Ovary (tissue), 9 donors: ENCODE data around the gene NKAIN2. TPM values are rescaled to one million over a fixed set of nuclear protein-coding genes. Genes with fewer than 3 reads are reported as not detected.
"Not testable (repeated sequence)": the region's sequence is repeated elsewhere in the genome, so short reads cannot be mapped to it uniquely, and the experiment has no call there.

Source experiments
- DNase-seq, 5 donors: peaks; one replicate each; pipeline ENCODE4 v3.0.0-alpha.2; 2019 to 2020
- H3K27ac ChIP-seq, 2 donors: fragments of 200-600 bp; one replicate each; pipeline versions ENCODE4 v1.5.1 to v1.8.0; 2019 to 2022
- H3K27me3 ChIP-seq: fragments of 200-600 bp; one replicate; pipeline ENCODE4 v1.8.0; 2022
- H3K36me3 ChIP-seq: fragments of 200-600 bp; sonication (generic); one replicate; pipeline ENCODE4 v1.5.1; 2019
- H3K4me1 ChIP-seq: one replicate; pipeline ENCODE4 v1.8.1; 2013; ENCODE audit warnings: mild to moderate bottlenecking, moderate library complexity; ENCODE audit not compliant: insufficient read depth
- H3K4me3 ChIP-seq: fragments of 200-600 bp; sonication (generic); one replicate; pipeline ENCODE4 v1.5.1; 2017
- H3K9me3 ChIP-seq, 2 donors: fragments of 200-600 bp in 1 of 2; sonication (generic) in 1 of 2; one replicate each; pipeline versions ENCODE4 v1.5.1 to v1.8.1; 2013 to 2019; ENCODE audit warnings: mild to moderate bottlenecking in 1 of 2, moderate library complexity in 1 of 2
- CTCF ChIP-seq, 3 donors: fragments of 450-650 bp in 2 of 3; fragments of 200-600 bp in 1 of 3; IDR thresholded peaks; one replicate each; pipeline versions ENCODE4 v1.5.1 to v1.8.0; 2016 to 2022; ENCODE audit warnings: antibody characterized with exemption in 3 of 3, mild to moderate bottlenecking in 1 of 3
- EP300 ChIP-seq: sonication (generic); formaldehyde crosslinking; IDR thresholded peaks from one replicate; pipeline ENCODE4 v1.6.1; 2017; ENCODE audit warnings: antibody characterized with exemption
- POLR2A ChIP-seq: fragments of 450-650 bp; IDR thresholded peaks from one replicate; pipeline ENCODE4 v1.6.1; 2017; ENCODE audit warnings: antibody characterized with exemption, mild to moderate bottlenecking, moderate library complexity
- WGBS, 3 donors: extraction: QIAGEN DNeasy Blood & Tissue Kit in 1 of 3; methylation state at CpG; one replicate each; pipeline versions ENCODE4 v1.1.5 to v1.1.7; 2013 to 2017; 5-methylcytosine and 5-hydroxymethylcytosine counted together
- intact Hi-C, 4 donors: fragments of 100-400 bp; cut with DNase I; formaldehyde crosslinking; loops; one replicate each; pipeline versions ENCODE4 v1.11.0 to v1.15.1; 2022 to 2023
- polyA plus RNA-seq, 2 donors: library from polyadenylated mRNA; stranded (reverse); fragments of 200-250 nt in 1 of 2; fragments of 350-450 nt in 1 of 2; fragmentation: Illumina TruSeq in 1 of 2; extraction: RNeasy Lipid Tissue Mini Kit (QIAGEN cat#74804) in 1 of 2; gene quantifications; one replicate each; pipeline ENCODE4 v1.2.3, GENCODE V29; 2013 to 2014
- total RNA-seq, 7 donors: library from RNA; depleted of rRNA in 2 of 7; stranded (reverse); fragments of >200 nt in 2 of 7; fragmentation: NEBNext Ultra II Directional in 3 of 7; extraction: Animal tissue kit (Norgen Biotek cat#: 25700) in 3 of 7; gene quantifications; one replicate each; pipeline versions ENCODE4 v1.1.0 to v1.2.4, GENCODE V29; 2016 to 2023
- donor health status: DM: no; HTN: no; CAD: no; lungs with moderate emphysema.
- donor health status: DM: no; HTN: no; CAD: no.
- donor health status: Bipolar disorder and iron deficiency.
- donor health status: DM: yes; HTN: yes; CAD: no.
- donor health status: DM: no; HTN: no; CAD: no.
- donor health status: DM: yes; HTN: yes; CAD: no.

Gene NKAIN2
- total and polyA plus RNA-seq, 9 donors = 0.13 to 1.0 (median 0.40) TPM; not detected in 4

- Histone ChIP-seq H3K4me1 (no peaks in the 10 kb centered on the region), H3K9me3 (no peaks in the 10 kb centered on the region), H3K4me3 (no peak overlapping the region), H3K27me3 (no peaks in the 10 kb centered on the region), H3K36me3 (no peaks in the 10 kb centered on the region), H3K27ac (no peak overlapping the region)
- no peak for DNase-seq
- 92 to 96% (median 92%) methylated on average over 2 of the region's 2 CpGs for WGBS, 3 donors
- intact Hi-C loops = no loop called here
- TF ChIP-seq POLR2A (no peak), CTCF (IDR thresholded peaks at IDR 0.05) (no peak), EP300 (no peak)
Measured at GRCh38 chr6:124459268-124459667, 655.6 kb downstream of the NKAIN2 start.

- intact Hi-C loops = no loop called here
- no peak overlapping the region for H3K27ac ChIP-seq
- WGBS, 3 donors = 66 to 89% (median 76%) methylated on average over 3 of the region's 3 CpGs
- TF ChIP-seq CTCF (IDR thresholded peaks at IDR 0.05) = no peak
- TF ChIP-seq POLR2A = no peak
- TF ChIP-seq EP300 = no peak
- no peaks in the 10 kb centered on the region for H3K4me1 ChIP-seq
- H3K9me3 ChIP-seq = no peaks in the 10 kb centered on the region
- H3K4me3 ChIP-seq = no peak overlapping the region
- no peak for DNase-seq
- H3K36me3 ChIP-seq = no peaks in the 10 kb centered on the region
- H3K27me3 ChIP-seq = no peaks in the 10 kb centered on the region
Measured at GRCh38 chr6:124462750-124463149, 659.1 kb downstream of the NKAIN2 start.

- Histone ChIP-seq H3K9me3 (no peaks in the 10 kb centered on the region), H3K4me1 (no peaks in the 10 kb centered on the region), H3K27ac (no peak overlapping the region), H3K4me3 (no peak overlapping the region), H3K27me3 (no peaks in the 10 kb centered on the region), H3K36me3 (no peaks in the 10 kb centered on the region)
- intact Hi-C loops = no loop called here
- DNase-seq = no peak
- WGBS, 3 donors = 79 to 85% (median 79%) methylated on average over 3 of the region's 3 CpGs
- TF ChIP-seq EP300 = no peak
- TF ChIP-seq CTCF (IDR thresholded peaks at IDR 0.05) = no peak
- TF ChIP-seq POLR2A = no peak
Measured at GRCh38 chr6:124463271-124463670, 659.6 kb downstream of the NKAIN2 start.

- H3K4me1 ChIP-seq, H3K36me3 ChIP-seq, H3K4me3 ChIP-seq, H3K27me3 ChIP-seq, DNase-seq, intact Hi-C loops, H3K9me3 ChIP-seq, H3K27ac ChIP-seq: not testable (repeated sequence)
- 81 to 92% (median 91%) methylated on average over 2 of the region's 2 CpGs for whole genome bisulfite sequencing, 3 donors
Measured at GRCh38 chr6:124464600-124464999, 660.9 kb downstream of the NKAIN2 start.

- no peaks in the 10 kb centered on the region for H3K4me1 ChIP-seq
- TF ChIP-seq EP300 (no peak), POLR2A (no peak), CTCF (IDR thresholded peaks at IDR 0.05) (no peak)
- no peaks in the 10 kb centered on the region for H3K9me3 ChIP-seq
- intact Hi-C loops = no loop called here
- H3K36me3 ChIP-seq = no peaks in the 10 kb centered on the region
- WGBS, 3 donors = 78 to 89% (median 84%) methylated on average over 2 of the region's 2 CpGs
- H3K27me3 ChIP-seq = no peaks in the 10 kb centered on the region
- no peak overlapping the region for H3K27ac ChIP-seq
- no peak overlapping the region for H3K4me3 ChIP-seq
- DNase-seq = no peak
Measured at GRCh38 chr6:124466949-124467348, 663.3 kb downstream of the NKAIN2 start.
